Brain microvascular endothelial cell (primary cell): Measurements from ENCODE around the gene ITGB2.

Source experiments
- DNase-seq: peaks from one replicate; pipeline ENCODE4 v3.0.0-alpha.2; 2020
- H3K27ac ChIP-seq: fragments of 250-450 bp; sonication (Bioruptor Pico); 2 replicates; pipeline ENCODE4 v1.5.1; 2020; ENCODE audit warnings: mild to moderate bottlenecking, moderate library complexity
- H3K27me3 ChIP-seq: fragments of 250-450 bp; sonication (Bioruptor Pico); replicated peaks from 2 replicates; pipeline ENCODE4 v1.5.1; 2020; ENCODE audit warnings: mild to moderate bottlenecking
- H3K36me3 ChIP-seq: fragments of 250-450 bp; sonication (Bioruptor Pico); replicated peaks from 2 replicates; pipeline ENCODE4 v1.5.1; 2020; ENCODE audit warnings: mild to moderate bottlenecking
- H3K4me3 ChIP-seq: 2 replicates; pipeline ENCODE4 v1.5.1; 2011; ENCODE audit warnings: low read depth, mild to moderate bottlenecking, control low read depth, low read length, moderate library complexity
- CTCF ChIP-seq: IDR thresholded peaks from 2 replicates; pipeline ENCODE4 v1.5.1; 2011; ENCODE audit warnings: low read depth, mild to moderate bottlenecking, moderate library complexity, low read length, control low read depth, inconsistent platforms; ENCODE audit errors: missing control alignments
- in situ Hi-C: cut with HindIII; loops from 2 replicates; pipeline ENCODE4 v1.10.0; 2017; ENCODE audit warnings: low sequenced_read_pairs, low pct_ligation_motif_present

Gene ITGB2

GRCh38 chr21:44899768-44900558 lies 20.7 kb downstream of the ITGB2 start:
- TF ChIP-seq CTCF, result no peak
- in situ Hi-C loops, result no loop called here
- H3K27me3 ChIP-seq, result peaks cover 50% of the 10 kb centered on the region
- no peak overlapping the region for H3K4me3 ChIP-seq
- no peak for DNase-seq
- H3K36me3 ChIP-seq, result no peaks in the 10 kb centered on the region
- H3K27ac ChIP-seq, result no peak overlapping the region

GRCh38 chr21:44898851-44899767 lies 21.6 kb downstream of the ITGB2 start:
- no peak for DNase-seq
- Histone ChIP-seq H3K36me3 (no peaks in the 10 kb centered on the region), H3K27ac (no peak overlapping the region), H3K4me3 (no peak overlapping the region), H3K27me3 (peaks cover 58% of the 10 kb centered on the region)
- TF ChIP-seq CTCF, result no peak
- in situ Hi-C loops, result no loop called here

DNA sequence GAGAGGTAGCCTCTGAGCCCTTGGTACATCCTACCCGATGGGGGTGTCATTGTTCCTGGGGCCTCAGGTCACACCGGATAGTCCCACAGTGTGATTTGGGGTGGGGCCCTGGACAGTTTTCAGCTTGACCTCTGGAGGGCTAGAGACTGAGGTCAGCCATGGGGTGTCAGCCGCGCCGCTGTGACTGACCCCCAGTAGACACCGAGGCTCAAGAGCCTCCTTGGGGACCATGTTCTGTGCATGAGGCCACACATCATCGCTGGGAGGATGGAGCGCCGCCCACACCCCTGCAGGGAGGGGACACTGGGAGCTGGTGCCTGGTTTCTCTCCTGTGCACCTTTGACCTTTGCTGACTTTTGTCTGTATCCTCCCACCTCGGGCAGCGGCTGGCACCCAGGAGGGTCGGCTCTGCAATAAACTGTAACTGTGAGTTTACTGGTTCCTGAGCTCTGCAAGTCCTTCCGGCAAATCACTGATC lies 22.6 kb downstream of the ITGB2 start:
- no peaks in the 10 kb centered on the region for H3K36me3 ChIP-seq
- H3K27me3 ChIP-seq, result peaks cover 64% of the 10 kb centered on the region
- no peak overlapping the region for H3K27ac ChIP-seq
- no peak overlapping the region for H3K4me3 ChIP-seq
- no peak for DNase-seq
- in situ Hi-C loops, result no loop called here
- TF ChIP-seq CTCF, result no peak

GRCh38 chr21:44897326-44898010 lies 23.2 kb downstream of the ITGB2 start:
- no peaks in the 10 kb centered on the region for H3K36me3 ChIP-seq
- H3K4me3 ChIP-seq, result no peak overlapping the region
- no peak overlapping the region for H3K27ac ChIP-seq
- TF ChIP-seq CTCF, result no peak
- no peak for DNase-seq
- H3K27me3 ChIP-seq, result peaks cover 68% of the 10 kb centered on the region
- in situ Hi-C loops, result no loop called here

GRCh38 chr21:44896561-44897286 lies 24.0 kb downstream of the ITGB2 start:
- in situ Hi-C loops, result no loop called here
- H3K4me3 ChIP-seq, result no peak overlapping the region
- no peak for DNase-seq
- H3K27me3 ChIP-seq, result peaks cover 72% of the 10 kb centered on the region
- no peaks in the 10 kb centered on the region for H3K36me3 ChIP-seq
- no peak for TF ChIP-seq CTCF
- no peak overlapping the region for H3K27ac ChIP-seq
